GM12801 (cell line): ENCODE results near the gene DLG2.

ENCODE experiments used
- TF ChIP-seq, protein P1 (sequence below): IDR thresholded peaks from one replicate; pipeline ENCODE4 v1.5.1; 2011; ENCODE audit warnings: control low read depth; ENCODE audit not compliant: insufficient read length; ENCODE audit errors: extremely low read depth

Gene DLG2

GRCh38 chr11:84681456-84681855 lies 945.7 kb downstream of the DLG2 start:
- TF ChIP-seq, protein P1, sequence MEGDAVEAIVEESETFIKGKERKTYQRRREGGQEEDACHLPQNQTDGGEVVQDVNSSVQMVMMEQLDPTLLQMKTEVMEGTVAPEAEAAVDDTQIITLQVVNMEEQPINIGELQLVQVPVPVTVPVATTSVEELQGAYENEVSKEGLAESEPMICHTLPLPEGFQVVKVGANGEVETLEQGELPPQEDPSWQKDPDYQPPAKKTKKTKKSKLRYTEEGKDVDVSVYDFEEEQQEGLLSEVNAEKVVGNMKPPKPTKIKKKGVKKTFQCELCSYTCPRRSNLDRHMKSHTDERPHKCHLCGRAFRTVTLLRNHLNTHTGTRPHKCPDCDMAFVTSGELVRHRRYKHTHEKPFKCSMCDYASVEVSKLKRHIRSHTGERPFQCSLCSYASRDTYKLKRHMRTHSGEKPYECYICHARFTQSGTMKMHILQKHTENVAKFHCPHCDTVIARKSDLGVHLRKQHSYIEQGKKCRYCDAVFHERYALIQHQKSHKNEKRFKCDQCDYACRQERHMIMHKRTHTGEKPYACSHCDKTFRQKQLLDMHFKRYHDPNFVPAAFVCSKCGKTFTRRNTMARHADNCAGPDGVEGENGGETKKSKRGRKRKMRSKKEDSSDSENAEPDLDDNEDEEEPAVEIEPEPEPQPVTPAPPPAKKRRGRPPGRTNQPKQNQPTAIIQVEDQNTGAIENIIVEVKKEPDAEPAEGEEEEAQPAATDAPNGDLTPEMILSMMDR, result no peak

- TF ChIP-seq, protein P1, result no peak
Measured at GRCh38 chr11:84675396-84676025, 951.6 kb downstream of the DLG2 start.

- TF ChIP-seq, protein P1, result no peak
Measured at GRCh38 chr11:84673753-84674152, 953.4 kb downstream of the DLG2 start.

- TF ChIP-seq, protein P1, result no peak
Measured at GRCh38 chr11:84671325-84671999, 955.7 kb downstream of the DLG2 start.

- TF ChIP-seq, protein P1, result no peak
Measured at GRCh38 chr11:84663731-84664130, 963.4 kb downstream of the DLG2 start.

- TF ChIP-seq, protein P1, result no peak
Measured at GRCh38 chr11:84660257-84660977, 966.7 kb downstream of the DLG2 start.

- TF ChIP-seq, protein P1, result no peak
Measured at GRCh38 chr11:84655712-84656111, 971.4 kb downstream of the DLG2 start.
